ENCODE measurements around the gene CAPN2.

Gene CAPN2

GRCh38 chr1:223700942-223701637 lies 11.2 kb upstream of the CAPN2 start:
- H3K4me3 ChIP-seq (ENCODE audit: low read length), result no peak overlapping the region
- DNase-seq (ENCODE audit: low read depth, low spot score), result no peak

DNA sequence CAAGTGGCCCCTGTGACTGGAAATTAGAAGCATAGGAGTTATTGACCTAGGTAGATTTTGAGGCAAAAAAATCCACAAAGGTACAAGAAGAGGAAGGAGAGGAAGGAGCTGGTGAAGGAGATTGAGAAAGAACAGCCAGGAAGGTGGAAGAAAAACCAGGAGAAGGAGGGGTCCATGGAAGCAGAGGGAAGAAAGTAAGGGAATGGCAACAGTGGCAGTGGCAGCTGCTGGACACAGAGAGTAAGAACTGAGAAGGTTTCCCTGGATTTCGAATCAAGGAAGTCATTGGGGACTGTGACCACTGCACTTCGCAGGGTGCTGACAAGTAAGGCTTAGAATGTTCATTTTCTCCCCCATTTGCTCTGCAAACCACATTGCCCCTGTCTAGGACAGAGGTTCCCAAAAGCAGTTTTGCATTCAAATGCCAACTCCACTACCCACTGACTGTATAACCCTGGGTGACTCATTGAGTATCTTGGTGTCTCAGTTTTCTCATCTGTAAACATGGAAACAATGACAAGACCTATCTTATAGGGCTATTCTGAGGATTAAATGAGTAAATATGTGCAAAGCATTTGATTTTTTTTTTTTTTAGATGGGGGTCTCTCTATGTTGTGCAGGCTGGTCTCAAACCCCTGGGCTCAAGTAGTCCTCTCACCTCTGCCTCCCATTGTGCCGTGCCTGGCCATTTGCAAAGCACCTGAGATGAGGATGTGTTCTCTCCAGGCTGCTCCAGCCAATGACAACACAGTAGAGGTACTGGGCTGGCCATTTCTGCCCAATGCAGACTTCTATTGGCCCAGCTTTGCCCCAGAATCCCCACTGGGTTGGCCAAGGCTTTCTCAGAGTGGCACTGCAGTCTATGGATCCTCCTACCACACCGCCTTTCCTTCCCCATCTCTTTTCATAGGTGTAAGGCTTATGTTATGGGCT lies 9.3 kb upstream of the CAPN2 start:
- no peak overlapping the region for H3K4me3 ChIP-seq (ENCODE audit: low read length)
- DNase-seq (ENCODE audit: low read depth, low spot score), result no peak

DNA sequence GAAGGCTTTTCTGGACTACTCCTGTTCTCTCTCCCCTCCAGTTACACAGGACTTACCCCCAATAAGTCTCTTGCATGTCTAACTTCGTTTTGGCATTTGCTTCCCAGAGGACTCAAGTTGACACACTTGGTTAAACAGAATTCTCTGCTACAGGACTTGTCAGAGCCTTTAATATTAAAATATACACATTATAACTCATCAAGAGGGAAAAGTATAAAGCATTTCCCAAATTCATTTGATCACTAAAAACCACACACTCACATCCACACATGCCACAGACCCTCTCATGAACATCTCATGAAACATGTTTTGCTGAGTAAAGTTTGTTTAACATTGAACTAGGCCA lies 8.7 kb upstream of the CAPN2 start:
- no peak overlapping the region for H3K4me3 ChIP-seq (ENCODE audit: low read length)
- no peak for DNase-seq (ENCODE audit: low read depth, low spot score)

- no peak overlapping the region for H3K4me3 ChIP-seq (ENCODE audit: low read length)
- no peak for DNase-seq (ENCODE audit: low read depth, low spot score)
Measured at GRCh38 chr1:223704921-223705878, 7.1 kb upstream of the CAPN2 start.

- H3K4me3 ChIP-seq (ENCODE audit: low read length), result no peak overlapping the region
- no peak for DNase-seq (ENCODE audit: low read depth, low spot score)
Measured at GRCh38 chr1:223706077-223706973, 6.0 kb upstream of the CAPN2 start.

- no peak overlapping the region for H3K4me3 ChIP-seq (ENCODE audit: low read length)
- DNase-seq (ENCODE audit: low read depth, low spot score), result no peak
Measured at GRCh38 chr1:223707256-223708000, 4.9 kb upstream of the CAPN2 start.

GRCh38 chr1:223708001-223708359 lies 4.4 kb upstream of the CAPN2 start:
- DNase-seq (ENCODE audit: low read depth, low spot score), result no peak
- no peak overlapping the region for H3K4me3 ChIP-seq (ENCODE audit: low read length)

GRCh38 chr1:223708651-223709268 lies 3.6 kb upstream of the CAPN2 start:
- no peak for DNase-seq (ENCODE audit: low read depth, low spot score)

GRCh38 chr1:223709598-223709997 lies 2.7 kb upstream of the CAPN2 start:
- H3K4me3 ChIP-seq (ENCODE audit: low read length), result no peak overlapping the region
- no peak for DNase-seq (ENCODE audit: low read depth, low spot score)

More at GRCh38 chr1:223708651-223709268, 3.6 kb upstream of the CAPN2 start:
- no peak overlapping the region for H3K4me3 ChIP-seq (ENCODE audit: low read length)

DNA sequence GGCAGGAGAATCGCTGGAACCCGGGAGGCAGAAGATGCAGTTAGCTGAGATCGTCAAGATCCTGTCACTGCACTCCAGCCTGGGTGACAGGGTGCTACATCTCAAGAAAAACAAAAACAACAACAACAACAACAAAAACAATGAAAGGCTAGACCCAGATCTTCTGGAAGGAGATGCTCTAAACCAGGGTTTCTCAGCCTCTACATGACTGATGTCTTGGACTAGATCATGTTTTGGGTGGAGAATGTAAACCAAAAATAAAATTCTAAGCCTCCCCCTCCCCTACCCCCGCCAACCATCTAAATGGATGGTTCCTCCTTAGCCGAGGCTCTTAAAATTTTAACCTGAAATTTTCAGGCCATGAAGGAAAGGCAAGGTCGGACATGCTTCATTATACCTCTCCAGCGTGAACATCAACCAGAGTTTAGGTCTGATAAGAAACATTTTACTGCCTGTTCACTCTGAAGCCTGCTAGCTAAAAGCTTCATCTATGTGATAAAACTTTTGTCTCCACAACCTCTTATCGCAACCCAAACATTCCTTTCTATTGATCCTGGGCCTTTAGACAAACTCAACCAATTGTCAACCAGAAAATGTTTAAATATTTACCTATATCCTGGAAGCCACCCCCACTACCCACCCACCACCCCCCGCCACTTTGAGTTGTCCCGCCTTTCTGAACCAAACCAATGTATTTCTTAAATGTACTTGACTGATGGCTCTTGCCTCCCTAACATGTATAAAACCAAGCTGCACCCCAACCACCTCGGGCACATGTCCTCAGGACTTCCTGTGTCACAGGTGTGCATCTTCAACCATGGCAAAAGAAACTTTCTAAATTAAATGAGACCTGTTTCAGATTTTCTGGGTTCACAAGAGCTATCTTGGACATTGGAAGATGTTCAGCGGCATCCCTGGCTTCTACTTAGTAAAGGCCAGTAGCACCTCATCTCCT lies 1.9 kb upstream of the CAPN2 start:
- no peak for DNase-seq (ENCODE audit: low read depth, low spot score)
- no peak overlapping the region for H3K4me3 ChIP-seq (ENCODE audit: low read length)

DNA sequence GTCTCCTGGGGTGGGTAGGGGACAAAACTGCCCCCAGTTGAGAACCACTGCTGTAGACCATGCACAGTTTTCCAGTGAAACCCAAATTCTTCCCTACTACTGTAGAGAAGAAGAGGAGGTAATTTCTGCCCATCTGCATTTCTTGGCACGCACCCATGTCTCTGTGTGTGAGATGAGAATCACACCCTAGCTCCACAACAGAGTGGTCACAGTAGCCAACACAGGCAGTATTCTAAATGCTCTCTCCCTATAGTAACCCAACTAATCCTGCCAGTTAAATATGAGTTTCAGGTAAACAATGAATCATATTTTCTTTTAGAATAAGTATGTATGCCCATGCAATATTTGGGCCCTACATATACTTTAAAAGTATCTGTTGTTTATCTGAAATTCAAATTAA lies 1.2 kb upstream of the CAPN2 start:
- no peak overlapping the region for H3K4me3 ChIP-seq (ENCODE audit: low read length)
- DNase-seq (ENCODE audit: low read depth, low spot score), result no peak

DNA sequence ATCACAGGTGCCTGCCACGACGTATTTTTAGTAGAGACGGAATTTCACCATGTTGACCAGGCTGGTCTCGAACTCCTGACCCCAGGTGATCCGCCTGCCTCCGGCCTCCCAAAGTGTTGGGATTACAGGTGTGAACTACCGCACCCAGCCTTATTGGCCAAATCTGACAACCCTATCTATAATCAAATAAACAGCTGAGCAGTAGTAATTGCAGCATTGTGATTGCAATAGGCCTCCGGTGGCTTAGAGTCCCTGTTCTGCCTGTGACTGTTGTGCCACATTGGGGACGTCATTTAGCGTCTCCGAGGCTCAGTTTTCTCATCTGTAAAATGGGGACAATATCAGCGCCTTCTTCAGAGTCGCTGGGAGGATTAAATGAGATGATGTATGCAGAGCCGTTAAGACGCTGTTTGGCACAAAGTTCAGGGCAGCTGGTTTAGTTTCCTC lies 569 bp upstream of the CAPN2 start:
- no peak for DNase-seq (ENCODE audit: low read depth, low spot score)
- no peak overlapping the region for H3K4me3 ChIP-seq (ENCODE audit: low read length)

GRCh38 chr1:223712850-223713474 lies 623 bp downstream of the CAPN2 start:
- no peak for DNase-seq (ENCODE audit: low read depth, low spot score)
- H3K4me3 ChIP-seq (ENCODE audit: low read length), result no peak overlapping the region

GRCh38 chr1:223713546-223714420 lies 1.4 kb downstream of the CAPN2 start:
- H3K4me3 ChIP-seq (ENCODE audit: low read length), result no peak overlapping the region
- DNase-seq (ENCODE audit: low read depth, low spot score), result no peak

- no peak for DNase-seq (ENCODE audit: low read depth, low spot score)
- H3K4me3 ChIP-seq (ENCODE audit: low read length), result no peak overlapping the region
Measured at GRCh38 chr1:223714421-223714724, 2.0 kb downstream of the CAPN2 start.

Data from Jurkat, Clone E6-1 (cell line).